SK-N-SH treated with all-trans-retinoic acid at 6 μM for 48 hours (cell line): Measurements from ENCODE around the gene AMZ1.

Source experiments
- ATAC-seq: fragments of 200-7000 bp; cut with Tn5 transposase; 3 replicates; pipeline ENCODE4 v1.9.1; 2020; ENCODE audit warnings: mild to moderate bottlenecking, moderate library complexity
- BACH2 ChIP-seq: fragments of 250-450 bp; sonication (Bioruptor Pico); IDR thresholded peaks from 2 replicates; pipeline ENCODE4 v1.9.0; 2021; ENCODE audit warnings: mild to moderate bottlenecking, borderline replicate concordance
- CREB5 ChIP-seq: fragments of 250-450 bp; sonication (Bioruptor Pico); IDR thresholded peaks from 2 replicates; pipeline ENCODE4 v1.5.1; 2020; ENCODE audit warnings: low read depth, mild to moderate bottlenecking, moderate library complexity
- CSDC2 ChIP-seq: fragments of 250-450 bp; sonication (Bioruptor Pico); IDR thresholded peaks from 2 replicates; pipeline ENCODE4 v1.5.0; 2020; ENCODE audit warnings: mild to moderate bottlenecking, moderate library complexity
- ESRRG ChIP-seq: fragments of 250-450 bp; sonication (Bioruptor Pico); IDR thresholded peaks from 2 replicates; pipeline ENCODE4 v1.6.1; 2021; ENCODE audit warnings: mild to moderate bottlenecking
- GLIS3 ChIP-seq: fragments of 250-450 bp; sonication (Bioruptor Pico); IDR thresholded peaks from 2 replicates; pipeline ENCODE4 v1.5.0; 2020; ENCODE audit warnings: mild to moderate bottlenecking, moderate library complexity
- OSR1 ChIP-seq: fragments of 250-450 bp; sonication (Bioruptor Pico); IDR thresholded peaks from 2 replicates; pipeline ENCODE4 v1.8.0; 2022; ENCODE audit warnings: moderate library complexity, mild to moderate bottlenecking, inconsistent platforms
- PATZ1 ChIP-seq: fragments of 250-450 bp; sonication (Bioruptor Pico); IDR thresholded peaks from 2 replicates; pipeline ENCODE4 v1.8.0; 2020; ENCODE audit warnings: mild to moderate bottlenecking, moderate library complexity, borderline replicate concordance
- POU6F1 ChIP-seq: fragments of 250-450 bp; sonication (Bioruptor Pico); IDR thresholded peaks from 2 replicates; pipeline ENCODE4 v1.8.0; 2021; ENCODE audit warnings: low read depth, mild to moderate bottlenecking, moderate library complexity, borderline replicate concordance
- PPARA ChIP-seq: fragments of 250-450 bp; sonication (Bioruptor Pico); IDR thresholded peaks from 2 replicates; pipeline ENCODE4 v1.5.0; 2020; ENCODE audit warnings: mild to moderate bottlenecking, borderline replicate concordance
- RARB ChIP-seq: fragments of 250-450 bp; sonication (Bioruptor Pico); IDR thresholded peaks from 2 replicates; pipeline ENCODE4 v1.8.0; 2021; ENCODE audit warnings: mild to moderate bottlenecking, moderate library complexity
- SNAI2 ChIP-seq: fragments of 250-450 bp; sonication (Bioruptor Pico); IDR thresholded peaks from 2 replicates; pipeline ENCODE4 v1.5.0; 2020; ENCODE audit warnings: mild to moderate bottlenecking, moderate library complexity
- TCF4 ChIP-seq: fragments of 250-450 bp; sonication (Bioruptor Pico); IDR thresholded peaks from 2 replicates; pipeline ENCODE4 v1.8.0; 2021; ENCODE audit warnings: mild to moderate bottlenecking, moderate library complexity, borderline replicate concordance
- TOX ChIP-seq: fragments of 250-450 bp; sonication (Bioruptor Pico); IDR thresholded peaks from 2 replicates; pipeline ENCODE4 v1.8.0; 2021; ENCODE audit warnings: mild to moderate bottlenecking, moderate library complexity, borderline replicate concordance
- ZC3H10 ChIP-seq: fragments of 250-450 bp; sonication (Bioruptor Pico); IDR thresholded peaks from 2 replicates; pipeline ENCODE4 v1.5.1; 2021; ENCODE audit warnings: mild to moderate bottlenecking, moderate library complexity
- ZFP3 ChIP-seq: fragments of 250-450 bp; sonication (Bioruptor Pico); IDR thresholded peaks from 2 replicates; pipeline ENCODE4 v1.5.0; 2020; ENCODE audit warnings: mild to moderate bottlenecking, moderate library complexity
- ZFP30 ChIP-seq: fragments of 450-650 bp; formaldehyde crosslinking; IDR thresholded peaks from 2 replicates; pipeline ENCODE4 v1.5.0; 2022; ENCODE audit warnings: mild to moderate bottlenecking, moderate library complexity
- ZNF565 ChIP-seq: fragments of 450-650 bp; formaldehyde crosslinking; conservative IDR thresholded peaks from 2 replicates; pipeline ENCODE4 v1.5.0; 2020; ENCODE audit warnings: low read depth, mild to moderate bottlenecking, moderate library complexity
- ZNF70 ChIP-seq: fragments of 450-650 bp; formaldehyde crosslinking; IDR thresholded peaks from 2 replicates; pipeline ENCODE4 v1.5.0; 2020; ENCODE audit warnings: mild to moderate bottlenecking, moderate library complexity
- ZNF8 ChIP-seq: fragments of 450-650 bp; formaldehyde crosslinking; IDR thresholded peaks from 2 replicates; pipeline ENCODE4 v1.5.0; 2020; ENCODE audit warnings: mild to moderate bottlenecking, moderate library complexity
- TF ChIP-seq, protein P1 (sequence below): fragments of 250-450 bp; sonication (Bioruptor Pico); IDR thresholded peaks from 2 replicates; pipeline ENCODE4 v1.5.1; 2021; ENCODE audit warnings: mild to moderate bottlenecking, moderate library complexity

The AMZ1 gene

GRCh38 chr7:2708041-2708440 lies 20.0 kb downstream of the AMZ1 start:
- ATAC-seq, result no peak
- TF ChIP-seq POU6F1, result no peak
- no peak for TF ChIP-seq ZFP3 (CRISPR knock-in tag)
- no peak for TF ChIP-seq SNAI2 (CRISPR knock-in tag)
- no peak for TF ChIP-seq PPARA (CRISPR knock-in tag)
- TF ChIP-seq BACH2 (CRISPR knock-in tag), result no peak
- no peak for TF ChIP-seq ZNF70
- no peak for TF ChIP-seq GLIS3
- no peak for TF ChIP-seq PATZ1
- no peak for TF ChIP-seq TCF4
- TF ChIP-seq OSR1 (CRISPR knock-in tag), result no peak
- TF ChIP-seq ZC3H10, result no peak
- TF ChIP-seq, protein P1, sequence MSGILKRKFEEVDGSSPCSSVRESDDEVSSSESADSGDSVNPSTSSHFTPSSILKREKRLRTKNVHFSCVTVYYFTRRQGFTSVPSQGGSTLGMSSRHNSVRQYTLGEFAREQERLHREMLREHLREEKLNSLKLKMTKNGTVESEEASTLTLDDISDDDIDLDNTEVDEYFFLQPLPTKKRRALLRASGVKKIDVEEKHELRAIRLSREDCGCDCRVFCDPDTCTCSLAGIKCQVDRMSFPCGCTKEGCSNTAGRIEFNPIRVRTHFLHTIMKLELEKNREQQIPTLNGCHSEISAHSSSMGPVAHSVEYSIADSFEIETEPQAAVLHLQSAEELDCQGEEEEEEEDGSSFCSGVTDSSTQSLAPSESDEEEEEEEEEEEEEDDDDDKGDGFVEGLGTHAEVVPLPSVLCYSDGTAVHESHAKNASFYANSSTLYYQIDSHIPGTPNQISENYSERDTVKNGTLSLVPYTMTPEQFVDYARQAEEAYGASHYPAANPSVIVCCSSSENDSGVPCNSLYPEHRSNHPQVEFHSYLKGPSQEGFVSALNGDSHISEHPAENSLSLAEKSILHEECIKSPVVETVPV, result no peak
- no peak for TF ChIP-seq TOX (CRISPR knock-in tag)
- no peak for TF ChIP-seq CREB5
- no peak for TF ChIP-seq RARB
- TF ChIP-seq ZNF565, result no peak
- TF ChIP-seq CSDC2 (CRISPR knock-in tag), result no peak

DNA sequence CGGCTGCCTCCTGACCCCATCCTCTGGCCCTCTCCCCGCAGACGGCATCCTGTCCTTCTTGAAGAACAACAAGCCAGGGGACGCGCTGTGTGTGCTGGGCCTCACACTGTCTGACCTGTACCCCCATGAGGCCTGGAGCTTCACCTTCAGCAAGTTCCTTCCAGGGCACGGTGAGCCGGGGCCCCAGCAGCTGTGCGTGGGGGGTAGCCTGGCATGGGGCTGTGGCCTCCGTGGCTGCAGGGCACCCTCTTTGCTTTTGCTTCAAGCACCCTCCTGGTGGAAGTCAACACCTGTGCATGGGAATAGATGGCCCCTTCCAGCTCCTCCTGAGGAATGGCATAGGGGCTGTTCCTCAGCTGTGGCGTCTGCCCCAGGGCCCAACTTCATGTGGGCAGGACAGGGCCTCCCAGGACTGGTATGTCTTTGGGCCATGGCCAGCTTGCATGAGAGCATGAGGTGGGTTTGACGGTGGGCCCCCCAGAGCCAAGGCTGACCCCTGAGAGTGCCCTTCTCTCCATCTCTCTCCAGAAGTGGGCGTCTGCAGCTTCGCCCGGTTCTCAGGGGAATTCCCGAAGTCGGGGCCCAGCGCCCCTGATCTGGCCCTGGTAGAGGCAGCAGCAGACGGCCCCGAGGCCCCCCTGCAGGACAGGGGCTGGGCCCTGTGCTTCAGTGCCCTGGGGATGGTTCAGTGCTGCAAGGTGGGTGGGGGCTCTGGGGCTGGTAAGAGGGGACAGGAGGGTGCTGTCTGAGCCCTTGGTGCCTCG lies 20.7 kb downstream of the AMZ1 start:
- no peak for TF ChIP-seq ZNF8 (CRISPR knock-in tag)
- no peak for TF ChIP-seq ZC3H10
- no peak for TF ChIP-seq GLIS3
- no peak for TF ChIP-seq ZNF565
- TF ChIP-seq ESRRG, result no peak
- ATAC-seq, result no peak; the same call in 2 of the 3 replicates

- TF ChIP-seq GLIS3 (no peak), BACH2 (CRISPR knock-in tag) (no peak), SNAI2 (CRISPR knock-in tag) (no peak), RARB (no peak), CREB5 (no peak), ZNF70 (no peak), TCF4 (no peak), ESRRG (no peak), ZNF8 (CRISPR knock-in tag) (no peak), POU6F1 (no peak), ZFP30 (CRISPR knock-in tag) (no peak), CSDC2 (CRISPR knock-in tag) (no peak), ZC3H10 (no peak), OSR1 (CRISPR knock-in tag) (no peak), TOX (CRISPR knock-in tag) (no peak)
- TF ChIP-seq, protein P1, result no peak
- ATAC-seq, result peak; percentile 22
Observed at GRCh38 chr7:2709553-2710285, 21.7 kb downstream of the AMZ1 start.
